GM23338 (cell line): ENCODE measurements around the gene KRT78. TPM values are rescaled to one million over a fixed set of nuclear protein-coding genes. Genes with fewer than 3 reads are reported as not detected.

Experiments used
- ATAC-seq: fragments of 200-7000 bp; cut with Tn5 transposase; 3 replicates; pipeline ENCODE4 v1.9.1; 2020
- DNase-seq: peaks from one replicate; pipeline ENCODE4 v3.0.0-alpha.2; 2015; ENCODE audit warnings: low spot score
- H2AFZ ChIP-seq: fragments of 200-600 bp; sonication (generic); 2 replicates; pipeline ENCODE4 v1.8.0; 2016; ENCODE audit warnings: antibody characterized with exemption, mild to moderate bottlenecking, moderate library complexity
- H3F3A ChIP-seq: fragments of 200-600 bp; sonication (generic); replicated peaks from 2 replicates; pipeline ENCODE4 v1.8.0; 2017; ENCODE audit warnings: antibody characterized with exemption, mixed run types, low read depth
- H3K27ac ChIP-seq: fragments of 200-600 bp; sonication (generic); 2 replicates; pipeline ENCODE4 v1.6.1; 2016; ENCODE audit warnings: low read depth
- H3K27me3 ChIP-seq: fragments of 200-600 bp; sonication (generic); 2 replicates; pipeline ENCODE4 v1.8.0; 2016; ENCODE audit warnings: mild to moderate bottlenecking, mixed run types, moderate library complexity; ENCODE audit not compliant: insufficient read depth
- H3K36me3 ChIP-seq: fragments of 200-600 bp; sonication (generic); 2 replicates; pipeline ENCODE4 v1.8.0; 2016; ENCODE audit warnings: mild to moderate bottlenecking; ENCODE audit not compliant: insufficient read depth
- H3K4me1 ChIP-seq: fragments of 200-600 bp; sonication (generic); 2 replicates; pipeline ENCODE4 v1.8.0; 2016; ENCODE audit warnings: mild to moderate bottlenecking, moderate library complexity; ENCODE audit not compliant: insufficient read depth
- H3K4me2 ChIP-seq: fragments of 200-600 bp; sonication (generic); 2 replicates; pipeline ENCODE4 v1.7.1; 2017; ENCODE audit warnings: mixed run types
- H3K4me3 ChIP-seq: fragments of 200-600 bp; sonication (generic); 2 replicates; pipeline ENCODE4 v1.6.1; 2016; ENCODE audit warnings: mixed run types
- H3K79me2 ChIP-seq: fragments of 200-600 bp; sonication (generic); replicated peaks from 2 replicates; pipeline ENCODE4 v1.8.0; 2017; ENCODE audit warnings: mild to moderate bottlenecking; ENCODE audit not compliant: insufficient read depth
- H3K9me2 ChIP-seq: fragments of 200-600 bp; sonication (generic); 2 replicates; pipeline ENCODE4 v1.8.0; 2017; ENCODE audit not compliant: insufficient read depth
- H4K20me1 ChIP-seq: fragments of 200-600 bp; sonication (generic); replicated peaks from 2 replicates; pipeline ENCODE4 v1.8.0; 2017; ENCODE audit warnings: mild to moderate bottlenecking; ENCODE audit not compliant: insufficient read depth
- H3K27ac Mint-ChIP-seq: 2 replicates; pipeline ENCODE4 v1.8.0; 2020; ENCODE audit warnings: inconsistent platforms, mild to moderate bottlenecking, moderate library complexity, mixed read lengths
- H3K27me3 Mint-ChIP-seq: 3 replicates; pipeline ENCODE4 v1.8.0; 2022; ENCODE audit warnings: low read depth, mild to moderate bottlenecking, moderate library complexity, mixed read lengths, inconsistent platforms; ENCODE audit not compliant: insufficient read depth, poor library complexity
- H3K36me3 Mint-ChIP-seq: 3 replicates; pipeline ENCODE4 v1.8.0; 2021; ENCODE audit warnings: low read depth, mild to moderate bottlenecking, inconsistent platforms, moderate library complexity, mixed read lengths
- H3K4me1 Mint-ChIP-seq: 3 replicates; pipeline ENCODE4 v1.8.0; 2020; ENCODE audit warnings: mild to moderate bottlenecking, inconsistent platforms, mixed read lengths
- H3K4me3 Mint-ChIP-seq: 3 replicates; pipeline ENCODE4 v1.8.0; 2021; ENCODE audit warnings: moderate library complexity, mild to moderate bottlenecking, inconsistent platforms, mixed read lengths
- H3K9me3 Mint-ChIP-seq: 3 replicates; pipeline ENCODE4 v1.8.0; 2020; ENCODE audit warnings: moderate library complexity, mild to moderate bottlenecking, inconsistent platforms, mixed read lengths
- CREB1 ChIP-seq: fragments of 250-450 bp; sonication (Bioruptor Pico); IDR thresholded peaks from 2 replicates; pipeline ENCODE4 v1.5.0; 2020; ENCODE audit warnings: low read depth, mild to moderate bottlenecking, moderate library complexity
- CTCF ChIP-seq, 2 experiments: fragments of 200-600 bp in 1 of 2; sonication (generic) in 1 of 2; conservative IDR thresholded peaks; 2 replicates each; pipeline versions ENCODE4 v1.5.1 to v1.6.1; 2016 to 2017; ENCODE audit warnings: antibody characterized with exemption in 2 of 2, low read depth in 2 of 2, mild to moderate bottlenecking in 2 of 2, moderate library complexity in 1 of 2
- ETS1 ChIP-seq: IDR thresholded peaks from 2 replicates; pipeline ENCODE4 v1.6.1; 2016; ENCODE audit warnings: antibody characterized with exemption
- EZH2 ChIP-seq: fragments of 200-600 bp; sonication (generic); IDR thresholded peaks from one replicate; pipeline ENCODE4 v1.8.0; 2017; ENCODE audit warnings: antibody characterized with exemption, mild to moderate bottlenecking, low read depth; ENCODE audit not compliant: unreplicated experiment
- EZH2phosphoT487 ChIP-seq: fragments of 200-600 bp; sonication (generic); IDR thresholded peaks from one replicate; pipeline ENCODE4 v1.8.1; 2018; ENCODE audit warnings: antibody characterized with exemption; ENCODE audit not compliant: unreplicated experiment
- JUNB ChIP-seq: IDR thresholded peaks from one replicate; pipeline ENCODE4 v1.6.1; 2016; ENCODE audit warnings: antibody characterized with exemption; ENCODE audit not compliant: unreplicated experiment
- NANOG ChIP-seq: IDR thresholded peaks from 2 replicates; pipeline ENCODE4 v1.6.1; 2016; ENCODE audit warnings: antibody characterized with exemption, borderline replicate concordance
- POLR2AphosphoS5 ChIP-seq: IDR thresholded peaks from 2 replicates; pipeline ENCODE4 v1.6.1; 2016; ENCODE audit warnings: antibody characterized with exemption, low read depth
- REST ChIP-seq: IDR thresholded peaks from one replicate; pipeline ENCODE4 v1.6.1; 2018; ENCODE audit warnings: antibody characterized with exemption; ENCODE audit not compliant: unreplicated experiment
- STAT1 ChIP-seq: IDR thresholded peaks from one replicate; pipeline ENCODE4 v1.6.1; 2016; ENCODE audit warnings: antibody characterized with exemption; ENCODE audit not compliant: unreplicated experiment
- ZNF114 ChIP-seq: fragments of 250-450 bp; sonication (Bioruptor Pico); IDR thresholded peaks from 2 replicates; pipeline ENCODE4 v1.5.0; 2020; ENCODE audit warnings: mild to moderate bottlenecking, moderate library complexity
- ZNF331 ChIP-seq: fragments of 250-450 bp; sonication (Bioruptor Pico); IDR thresholded peaks from 2 replicates; pipeline ENCODE4 v1.5.0; 2020; ENCODE audit warnings: low read depth, mild to moderate bottlenecking, moderate library complexity
- ZNF462 ChIP-seq: fragments of 250-450 bp; sonication (Bioruptor Pico); IDR thresholded peaks from 2 replicates; pipeline ENCODE4 v1.5.0; 2020; ENCODE audit warnings: mild to moderate bottlenecking, moderate library complexity
- polyA plus RNA-seq: library from polyadenylated mRNA; unstranded; fragments of >200 nt; fragmentation: Nextera tagmentation; extraction: Ambion mirVana; gene quantifications from 2 replicates; pipeline ENCODE4 v1.2.1, GENCODE V29; 2016
- total RNA-seq: library from RNA; depleted of rRNA; stranded (reverse); fragments of >200 nt; shearing (Covaris generic); gene quantifications from 2 replicates; pipeline ENCODE4 v1.2.3, GENCODE V29; 2014

The KRT78 gene
- total and polyA plus RNA-seq, 2 experiments from 2014 or later: not detected

GRCh38 chr12:52884526-52885293, 35.9 kb upstream of the KRT78 start:
- TF ChIP-seq ZNF114 (CRISPR knock-in tag) (no peak), EZH2 (no peak), STAT1 (no peak), REST (no peak), ETS1 (no peak), POLR2AphosphoS5 (no peak), CTCF (conservative IDR thresholded peaks at IDR 0.05; ENCODE audit: low read depth in 2 of 2) (peak; percentile 95 to 98), CREB1 (CRISPR knock-in tag) (0 out of 2 replicates have a peak, but pooled peaks have one; percentile 4), JUNB (no peak), ZNF331 (CRISPR knock-in tag) (no peak), EZH2phosphoT487 (no peak), ZNF462 (CRISPR knock-in tag) (0 out of 2 replicates have a peak, but pooled peaks have one; percentile 6), NANOG (no peak)
- no peak overlapping the region for H3K4me3 Mint-ChIP-seq
- H3K9me3 Mint-ChIP-seq: no peaks in the 10 kb centered on the region

More at GRCh38 chr12:52884526-52885293, 35.9 kb upstream of the KRT78 start:
- peaks cover 4% of the 10 kb centered on the region; the same call in 2 of the 3 replicates for H3K4me1 Mint-ChIP-seq
- Histone ChIP-seq H4K20me1 (no peaks in the 10 kb centered on the region), H3K4me2 (no peak overlapping the region), H3K79me2 (no peaks in the 10 kb centered on the region), H3K9me2 (no peaks in the 10 kb centered on the region), H3K27me3 (no peaks in the 10 kb centered on the region), H3K4me1 (no peaks in the 10 kb centered on the region), H2AFZ (peak overlapping the region; percentile 64; the same call in 1 of the 2 replicates), H3K27ac (no peak overlapping the region), H3K4me3 (no peak overlapping the region), H3K36me3 (no peaks in the 10 kb centered on the region), H3F3A (no peaks in the 10 kb centered on the region)
- peaks cover 16% of the 10 kb centered on the region for H3K27me3 Mint-ChIP-seq
- peak; percentile 84 for DNase-seq
- no peaks in the 10 kb centered on the region for H3K36me3 Mint-ChIP-seq
- no peak overlapping the region for H3K27ac Mint-ChIP-seq
- peak; percentile 82 for ATAC-seq
